Large intestine (tissue), 3 donors: ENCODE data around the gene UGCG. TPM values are rescaled to one million over a fixed set of nuclear protein-coding genes. Genes with fewer than 3 reads are reported as not detected.
"Not testable (repeated sequence)": the region's sequence is repeated elsewhere in the genome, so short reads cannot be mapped to it uniquely, and the experiment has no call there.

Source experiments
- DNase-seq, 2 donors: peaks; one replicate each; pipeline versions ENCODE4 v3.0.0 to v3.0.0-alpha.2; 2013
- H3K27ac ChIP-seq: one replicate; pipeline ENCODE4 v1.5.1; 2013; ENCODE audit warnings: low read length
- H3K27me3 ChIP-seq: 2 replicates; pipeline ENCODE4 v1.6.1; 2013; ENCODE audit warnings: low read length; ENCODE audit not compliant: control insufficient read depth, insufficient read depth
- H3K36me3 ChIP-seq: 2 replicates; pipeline ENCODE4 v1.6.1; 2013; ENCODE audit warnings: low read length; ENCODE audit not compliant: control insufficient read depth, insufficient read depth
- H3K4me1 ChIP-seq: one replicate; pipeline ENCODE4 v1.6.1; 2013; ENCODE audit warnings: low read length; ENCODE audit not compliant: control insufficient read depth, insufficient read depth
- H3K4me3 ChIP-seq: one replicate; pipeline ENCODE4 v1.5.1; 2013; ENCODE audit warnings: low read length
- H3K9me3 ChIP-seq: one replicate; pipeline ENCODE4 v1.6.1; 2013; ENCODE audit warnings: mild to moderate bottlenecking, low read depth, low read length, moderate library complexity; ENCODE audit not compliant: control insufficient read depth
- WGBS: methylation state at CpG from one replicate; pipeline ENCODE4 v1.1.5; 2013; ENCODE audit warnings: low lambda C conversion rate; ENCODE audit not compliant: insufficient coverage; 5-methylcytosine and 5-hydroxymethylcytosine counted together
- polyA plus RNA-seq: library from polyadenylated mRNA; unstranded; fragments of 120-200 nt; gene quantifications from one replicate; pipeline ENCODE4 v1.2.1, GENCODE V29; 2013

The UGCG gene
- polyA plus RNA-seq, 1 donor: 68.7 TPM

- H3K27ac ChIP-seq, DNase-seq, H3K4me1 ChIP-seq, H3K4me3 ChIP-seq, H3K9me3 ChIP-seq, H3K27me3 ChIP-seq, H3K36me3 ChIP-seq: not testable (repeated sequence)
- WGBS: 100% methylated on average over 6 of the region's 21 CpGs
These were observed 51.5 kb downstream of the UGCG start for GRCh38 chr9:111948109-111948508.

DNA sequence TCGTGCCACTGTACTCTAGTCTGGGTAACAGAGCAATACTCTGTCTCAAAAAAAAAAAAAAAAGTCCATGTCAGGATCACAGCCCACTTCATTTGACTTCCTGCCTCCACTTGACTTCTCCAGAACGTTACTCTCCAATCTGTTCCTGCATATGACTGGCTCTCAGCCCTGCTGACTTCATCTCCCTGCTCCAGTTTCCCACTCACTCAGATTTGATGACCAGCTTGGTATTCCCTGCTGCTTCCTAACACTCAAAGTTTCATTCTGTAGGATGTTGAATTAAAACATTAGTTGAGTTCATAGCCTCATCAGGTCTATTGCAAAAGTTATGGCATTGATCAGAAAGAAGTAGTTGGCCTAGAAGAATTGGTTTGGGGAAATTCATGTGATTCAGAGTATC is 52.3 kb downstream of the UGCG start:
- Histone ChIP-seq H3K36me3 (no peaks in the 10 kb centered on the region), H3K4me1 (no peaks in the 10 kb centered on the region), H3K27ac (no peak overlapping the region), H3K27me3 (no peaks in the 10 kb centered on the region), H3K9me3 (no peaks in the 10 kb centered on the region), H3K4me3 (no peak overlapping the region)
- DNase-seq: no peak
- WGBS: no CpG with 5 or more reads among the region's 2 CpGs

GRCh38 chr9:111949919-111950318 is 53.3 kb downstream of the UGCG start:
- Histone ChIP-seq H3K9me3 (no peaks in the 10 kb centered on the region), H3K4me1 (no peaks in the 10 kb centered on the region), H3K36me3 (no peaks in the 10 kb centered on the region), H3K27ac (no peak overlapping the region), H3K4me3 (no peak overlapping the region), H3K27me3 (no peaks in the 10 kb centered on the region)
- DNase-seq: no peak
- no CpG with 5 or more reads among the region's 3 CpGs for WGBS

- DNase-seq: no peak
- Histone ChIP-seq H3K4me1 (peaks cover 4% of the 10 kb centered on the region), H3K9me3 (no peaks in the 10 kb centered on the region), H3K27me3 (no peaks in the 10 kb centered on the region), H3K36me3 (no peaks in the 10 kb centered on the region), H3K27ac (no peak overlapping the region), H3K4me3 (no peak overlapping the region)
- WGBS: no CpG with 5 or more reads among the region's 3 CpGs
These were observed 55.9 kb downstream of the UGCG start for GRCh38 chr9:111952559-111952958.

GRCh38 chr9:111953444-111953843 is 56.8 kb downstream of the UGCG start:
- DNase-seq: no peak
- Histone ChIP-seq H3K4me1 (peaks cover 13% of the 10 kb centered on the region), H3K9me3 (no peaks in the 10 kb centered on the region), H3K36me3 (no peaks in the 10 kb centered on the region), H3K4me3 (no peak overlapping the region), H3K27me3 (no peaks in the 10 kb centered on the region), H3K27ac (no peak overlapping the region)
- no CpG with 5 or more reads among the region's 3 CpGs for WGBS

DNA sequence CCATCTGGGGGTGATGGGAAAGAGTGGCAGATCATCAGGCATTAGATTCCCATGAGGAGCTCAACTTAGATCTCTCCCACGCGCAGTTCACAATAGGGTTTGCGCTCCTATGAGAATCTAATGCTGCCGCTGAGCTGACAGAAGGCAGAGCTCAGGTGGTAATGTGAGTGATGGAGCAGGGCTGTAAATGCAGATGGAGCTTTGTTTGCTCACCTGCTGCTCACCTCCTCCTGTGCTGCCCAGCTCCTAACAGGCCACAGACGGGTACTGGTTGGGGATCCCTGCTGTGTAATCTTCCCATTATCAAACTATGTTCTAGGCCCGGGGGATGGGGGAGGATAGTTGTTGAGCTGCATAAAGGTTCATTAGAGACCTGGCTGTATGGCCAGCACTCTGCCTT is 58.4 kb downstream of the UGCG start:
- WGBS: no CpG with 5 or more reads among the region's 6 CpGs
- no peaks in the 10 kb centered on the region for H3K36me3 ChIP-seq
- no peaks in the 10 kb centered on the region for H3K9me3 ChIP-seq
- no peak overlapping the region for H3K4me3 ChIP-seq
- DNase-seq: no peak
- H3K27me3 ChIP-seq: no peaks in the 10 kb centered on the region
- H3K4me1 ChIP-seq: peaks cover 24% of the 10 kb centered on the region
- H3K27ac ChIP-seq: no peak overlapping the region

DNA sequence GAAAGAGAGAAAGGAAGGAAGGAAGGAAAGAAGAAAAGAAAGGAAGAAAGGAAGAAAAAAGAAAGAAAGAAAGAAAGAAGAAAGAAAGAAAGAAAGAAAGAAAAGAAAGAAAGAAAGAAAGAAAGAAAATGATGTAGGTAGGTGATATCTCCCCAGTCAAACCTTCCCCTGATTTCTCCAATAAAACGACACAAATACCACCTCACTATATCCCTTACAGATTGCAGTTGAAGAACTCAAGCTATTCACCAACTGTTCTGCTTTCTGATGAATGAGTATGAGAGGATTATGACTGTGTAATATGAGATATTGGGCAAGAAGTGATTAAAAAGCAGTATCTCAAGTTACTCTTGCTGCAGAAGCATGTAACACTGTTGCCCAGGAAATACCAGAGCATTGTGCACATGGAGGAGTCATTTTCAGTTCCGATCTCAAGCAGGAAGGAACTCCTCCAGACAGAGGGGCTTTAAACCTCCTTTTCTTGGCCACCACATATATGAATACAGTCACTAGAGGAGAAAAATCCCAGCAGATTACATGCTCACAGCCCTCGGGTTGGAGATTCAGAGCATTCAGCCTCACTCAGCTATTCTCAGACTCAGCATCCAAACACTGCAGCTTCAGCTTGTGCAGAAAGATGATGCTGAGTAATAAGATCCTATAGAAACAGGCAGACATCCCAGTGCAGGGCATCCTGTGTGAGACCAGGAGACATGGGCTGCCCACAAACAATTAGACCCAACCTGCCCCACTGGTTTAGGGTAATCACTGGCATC is 61.4 kb downstream of the UGCG start:
- H3K36me3 ChIP-seq: no peaks in the 10 kb centered on the region
- H3K27me3 ChIP-seq: no peaks in the 10 kb centered on the region
- peak; percentile 43 to 79 for DNase-seq
- H3K4me1 ChIP-seq: peaks cover 40% of the 10 kb centered on the region
- no peaks in the 10 kb centered on the region for H3K9me3 ChIP-seq
- WGBS: no CpG with 5 or more reads among the region's 3 CpGs
- peak overlapping the region; percentile 97 for H3K27ac ChIP-seq
- H3K4me3 ChIP-seq: no peak overlapping the region

- WGBS: no CpG with 5 or more reads among the region's 7 CpGs
- peaks cover 51% of the 10 kb centered on the region for H3K4me1 ChIP-seq
- peak; percentile 92 to 98 for DNase-seq
These were observed 63.1 kb downstream of the UGCG start for GRCh38 chr9:111959468-111960359.

GRCh38 chr9:111960485-111960884 is 63.9 kb downstream of the UGCG start:
- H3K9me3 ChIP-seq, DNase-seq, H3K36me3 ChIP-seq, H3K27me3 ChIP-seq, H3K4me3 ChIP-seq: not testable (repeated sequence)
- H3K4me1 ChIP-seq: peaks cover 58% of the 10 kb centered on the region
- WGBS: no CpG with 5 or more reads among the region's 4 CpGs
- peak overlapping the region; percentile 97 for H3K27ac ChIP-seq

More at GRCh38 chr9:111959468-111960359, 63.1 kb downstream of the UGCG start:
- H3K4me3 ChIP-seq: no peak overlapping the region
- H3K27me3 ChIP-seq: no peaks in the 10 kb centered on the region
- peak overlapping the region; percentile 97 for H3K27ac ChIP-seq
- H3K9me3 ChIP-seq: no peaks in the 10 kb centered on the region
- H3K36me3 ChIP-seq: no peaks in the 10 kb centered on the region

GRCh38 chr9:111961009-111961408 is 64.4 kb downstream of the UGCG start:
- no peaks in the 10 kb centered on the region for H3K27me3 ChIP-seq
- H3K36me3 ChIP-seq: no peaks in the 10 kb centered on the region
- H3K4me3 ChIP-seq: no peak overlapping the region
- H3K9me3 ChIP-seq: no peaks in the 10 kb centered on the region
- peak in 1 of 2 donors; percentile 53 for DNase-seq
- peaks cover 61% of the 10 kb centered on the region for H3K4me1 ChIP-seq
- no CpG with 5 or more reads among the region's 2 CpGs for WGBS
- H3K27ac ChIP-seq: peak overlapping the region; percentile 97
